Panc1 (cell line): ENCODE measurements around the gene TMED7. TPM values are rescaled to one million over a fixed set of nuclear protein-coding genes. Genes with fewer than 3 reads are reported as not detected.

ENCODE experiments used
- ATAC-seq: fragments of 200-7000 bp; cut with Tn5 transposase; 2 replicates; pipeline ENCODE4 v1.9.1; 2020; ENCODE audit warnings: mild to moderate bottlenecking, moderate library complexity
- BruUV-seq: library from RNA; stranded (reverse); fragments of 400-500 nt; replicated peaks from 2 replicates; lab custom pipeline; 2021; lab: Mats Ljungman, UMichigan
- CTCF ChIA-PET: fragments of 300-600 bp; sonication (Branson Sonifier 250); formaldehyde crosslinking; loops from one replicate; lab custom pipeline; 2022; ENCODE audit warnings: antibody characterized with exemption; lab: Charles Lee
- POLR2A ChIA-PET: fragments of 300-600 bp; sonication (Branson Sonifier 250); formaldehyde crosslinking; loops from one replicate; lab custom pipeline; 2022; ENCODE audit warnings: antibody characterized with exemption; lab: Charles Lee
- DNase-seq: peaks from one replicate; pipeline ENCODE4 v3.0.0-alpha.2; 2010; ENCODE audit warnings: low read depth, low spot score
- H3K27ac ChIP-seq: 2 replicates; pipeline ENCODE4 v1.5.1; 2011; ENCODE audit warnings: mild to moderate bottlenecking, low read length, inconsistent platforms
- H3K27me3 ChIP-seq: fragments of 200-500 bp; sonication (Bioruptor generic); 2 replicates; pipeline ENCODE4 v1.6.0; 2014; ENCODE audit warnings: low read length, inconsistent platforms; ENCODE audit not compliant: control insufficient read depth, insufficient read depth
- H3K36me3 ChIP-seq: fragments of 200-500 bp; sonication (Bioruptor generic); 2 replicates; pipeline ENCODE4 v1.5.1; 2014; ENCODE audit warnings: inconsistent platforms, mild to moderate bottlenecking, low read length, moderate library complexity; ENCODE audit not compliant: control insufficient read depth, insufficient read depth
- H3K4me1 ChIP-seq: 2 replicates; pipeline ENCODE4 v1.5.1; 2011; ENCODE audit warnings: inconsistent platforms, mild to moderate bottlenecking, low read length, moderate library complexity; ENCODE audit not compliant: control insufficient read depth, insufficient read depth
- H3K4me3 ChIP-seq, 2 experiments: 2 replicates each; pipeline ENCODE4 v1.5.1; 2011 to 2012; ENCODE audit warnings: low read depth in 2 of 2, low read length in 2 of 2, mild to moderate bottlenecking in 2 of 2, inconsistent platforms in 1 of 2, moderate library complexity in 1 of 2
- H3K9me3 ChIP-seq: fragments of 200-500 bp; sonication (Bioruptor generic); 2 replicates; pipeline ENCODE4 v1.5.1; 2014; ENCODE audit warnings: low read depth, mild to moderate bottlenecking, inconsistent platforms, low read length, moderate library complexity; ENCODE audit not compliant: control insufficient read depth, insufficient read depth
- CTCF ChIP-seq: fragments of 450-650 bp; IDR thresholded peaks from 2 replicates; pipeline ENCODE4 v1.5.1; 2017; ENCODE audit warnings: mild to moderate bottlenecking
- POLR2AphosphoS5 ChIP-seq: IDR thresholded peaks from 2 replicates; pipeline ENCODE4 v1.6.1; 2012; ENCODE audit warnings: mild to moderate bottlenecking, low read depth, low read length, moderate library complexity
- REST ChIP-seq, 2 experiments: IDR thresholded peaks; 2 replicates each; pipeline ENCODE4 v1.6.1; 2011 to 2012; ENCODE audit warnings: low read depth in 2 of 2, control low read depth in 1 of 2, low read length in 1 of 2, mild to moderate bottlenecking in 1 of 2, moderate library complexity in 1 of 2; ENCODE audit not compliant: insufficient read depth in 1 of 2
- SIN3A ChIP-seq: IDR thresholded peaks from 2 replicates; pipeline ENCODE4 v1.6.1; 2012; ENCODE audit warnings: low read depth, mild to moderate bottlenecking, low read length, moderate library complexity, borderline replicate concordance; ENCODE audit not compliant: insufficient read depth
- TCF7L2 ChIP-seq: IDR thresholded peaks from 2 replicates; pipeline ENCODE4 v1.6.1; 2011; ENCODE audit warnings: mild to moderate bottlenecking, low read depth, low read length, inconsistent platforms
- in situ Hi-C: cut with HindIII; loops from 2 replicates; pipeline ENCODE4 v1.10.0; 2016; ENCODE audit warnings: low sequenced_read_pairs, low pct_unique_long_range_greater_than_20kb
- intact Hi-C: fragments of 100-400 bp; cut with micrococcal nuclease; formaldehyde crosslinking; loops from one replicate; pipeline ENCODE4 v1.10.0; 2022; ENCODE audit not compliant: unreplicated experiment
- total RNA-seq: library from RNA; stranded (reverse); gene quantifications from one replicate; pipeline ENCODE4 v1.2.1, GENCODE V29; 2021; ENCODE audit not compliant: unreplicated experiment

TMED7 gene
- total RNA-seq, 1 experiment from 2014 or later, result 113 TPM

- POLR2A ChIA-PET, result interaction anchor here (0.7 kb wide), 1 partner anchor 33 kb away, joined by 5 read pairs; no protein-coding TSS in a partner anchor
- Histone ChIP-seq H3K27me3 (no peaks in the 10 kb centered on the region), H3K4me1 (peaks cover 14% of the 10 kb centered on the region), H3K4me3 (no peak overlapping the region), H3K36me3 (no peaks in the 10 kb centered on the region), H3K27ac (no peak overlapping the region), H3K9me3 (no peaks in the 10 kb centered on the region)
- in situ Hi-C loops (no loop called here), intact Hi-C loops (no loop called here)
- no peak for ATAC-seq
- TF ChIP-seq REST (IDR thresholded peaks at IDR 0.05; ENCODE audit: insufficient read depth in 1 of 2, low read depth in 2 of 2, low read length in 1 of 2), result no peak
- TF ChIP-seq POLR2AphosphoS5, result no peak
- TF ChIP-seq CTCF, result no peak
- TF ChIP-seq TCF7L2, result no peak
- TF ChIP-seq SIN3A, result no peak
- BruUV-seq, result no TSS peak
- no peak for DNase-seq
- CTCF ChIA-PET, result no interaction called here
These were observed 25.1 kb downstream of the TMED7 start for GRCh38 chr5:115600766-115601165.

GRCh38 chr5:115599924-115600323 lies 25.9 kb downstream of the TMED7 start:
- in situ Hi-C loops (no loop called here), intact Hi-C loops (no loop called here)
- no peaks in the 10 kb centered on the region for H3K9me3 ChIP-seq
- no peaks in the 10 kb centered on the region for H3K36me3 ChIP-seq
- BruUV-seq, result no TSS peak
- CTCF ChIA-PET, result no interaction called here
- DNase-seq (no peak), ATAC-seq (no peak)
- H3K4me1 ChIP-seq, result peaks cover 14% of the 10 kb centered on the region
- no peaks in the 10 kb centered on the region for H3K27me3 ChIP-seq
- POLR2A ChIA-PET, result no interaction called here
- TF ChIP-seq REST (IDR thresholded peaks at IDR 0.05; ENCODE audit: insufficient read depth in 1 of 2, low read depth in 2 of 2, low read length in 1 of 2) (no peak), CTCF (no peak), TCF7L2 (no peak), SIN3A (no peak), POLR2AphosphoS5 (no peak)
- H3K4me3 ChIP-seq, result no peak overlapping the region
- H3K27ac ChIP-seq, result no peak overlapping the region
